Measurements from ENCODE around the gene TM7SF3. TPM values are rescaled to one million over a fixed set of nuclear protein-coding genes. Genes with fewer than 3 reads are reported as not detected.

TM7SF3 gene
- total and polyA plus RNA-seq, 2 donors (not counting 3 experiments of a cell fraction or from before 2014, with no cell fraction given), result 54.8 to 70.7 TPM

DNA sequence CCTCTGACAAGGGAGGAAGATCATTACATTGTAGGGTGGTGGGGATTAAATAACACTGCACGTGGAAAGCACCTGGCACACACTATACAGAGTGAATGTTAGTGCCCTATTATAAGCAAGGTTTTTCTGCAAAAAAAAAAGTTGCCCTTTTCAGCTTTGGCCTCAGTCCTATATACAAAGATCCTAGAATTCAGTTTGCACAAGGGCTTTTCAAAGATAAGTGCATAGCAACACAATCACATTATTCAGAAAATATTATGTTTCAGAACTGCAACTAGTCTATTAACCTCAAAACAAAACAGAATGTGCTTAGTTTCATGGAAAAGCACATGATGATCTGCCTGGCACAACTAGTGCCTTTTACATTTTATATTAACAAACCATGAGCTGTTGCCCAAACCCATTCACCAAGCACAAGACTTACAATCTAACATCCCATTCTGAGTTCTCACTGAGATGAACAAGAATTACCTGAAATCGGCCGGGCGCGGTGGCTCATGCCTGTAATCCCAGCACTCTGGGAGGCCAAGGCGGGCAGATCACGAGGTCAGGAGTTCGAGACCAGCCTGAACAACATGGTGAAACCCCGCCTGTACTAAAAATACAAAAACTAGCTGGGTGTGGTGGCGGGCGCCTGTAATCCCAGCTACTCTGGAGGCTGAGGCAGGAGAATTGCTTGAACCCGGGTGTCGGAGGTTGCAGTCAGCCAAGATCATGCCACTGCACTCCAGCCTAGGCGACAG lies 1.8 kb downstream of the TM7SF3 start:
- H3K36me3 ChIP-seq (ENCODE audit: control insufficient read depth in 2 of 2, extremely low read depth in 1 of 2, insufficient read depth in 2 of 2, low read length in 2 of 2), result peaks cover 0 to 3% of the 10 kb centered on the region in 2 experiments
- no peak overlapping the region for H2AFZ ChIP-seq (ENCODE audit: low read depth, low read length)
- peaks cover 11% of the 10 kb centered on the region for H3K4me1 ChIP-seq (ENCODE audit: control insufficient read depth, extremely low read depth, insufficient read depth, low read length)
- ChIA-PET CTCF (interaction anchor here (1.2 to 3.1 kb wide), 5 partner anchors 9 to 180 kb away, joined by 3 to 14 read pairs (median 6); partner anchors contain the start of gene ITPR2), POLR2A (interaction anchor here (0.7 kb wide), 1 partner anchor 245 kb away, joined by 5 read pairs; no protein-coding TSS in a partner anchor)
- H3K79me2 ChIP-seq (ENCODE audit: control insufficient read depth, insufficient read depth, low read length), result peaks cover 19% of the 10 kb centered on the region
- dilution Hi-C loops (cut with MboI; ENCODE audit: extremely low pct_ligation_motif_present, low sequenced_read_pairs) (no loop called here), intact Hi-C loops (cut with micrococcal nuclease) (loop anchor here (10.0 kb wide), 2 partner anchors 308 to 372 kb away; no protein-coding TSS in a partner anchor)
- BruUV-seq (replicated peaks), result no TSS peak
- no peaks in the 10 kb centered on the region for H4K20me1 ChIP-seq (replicated peaks; ENCODE audit: control insufficient read depth, extremely low read depth, insufficient read depth, low read length)
- H3K27me3 ChIP-seq (ENCODE audit: control insufficient read depth in 2 of 2, insufficient read depth in 2 of 2, low read length in 2 of 2), result no peaks in the 10 kb centered on the region
- H3K4me3 ChIP-seq (replicated peaks in 1 of 3; ENCODE audit: insufficient read depth in 1 of 3, low read depth in 1 of 3, low read length in 3 of 3), result no peak overlapping the region
- H3K9ac ChIP-seq (replicated peaks; ENCODE audit: extremely low read depth, insufficient read depth, low read length), result no peak overlapping the region
- no peak overlapping the region for H3K27ac ChIP-seq (ENCODE audit: insufficient read depth, low read depth, low read length)
- H3K4me2 ChIP-seq (ENCODE audit: insufficient read depth, low read length), result peak overlapping the region; percentile 18
- no peak for FAIRE-seq
- TF ChIP-seq FOS (IDR thresholded peaks at IDR 0.05; ENCODE audit: borderline replicate concordance, insufficient read depth, low read length), result no peak
- TF ChIP-seq, protein P1, sequence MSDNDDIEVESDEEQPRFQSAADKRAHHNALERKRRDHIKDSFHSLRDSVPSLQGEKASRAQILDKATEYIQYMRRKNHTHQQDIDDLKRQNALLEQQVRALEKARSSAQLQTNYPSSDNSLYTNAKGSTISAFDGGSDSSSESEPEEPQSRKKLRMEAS (IDR thresholded peaks at IDR 0.05; ENCODE audit: insufficient read depth, insufficient read length), result no peak
- no peaks in the 10 kb centered on the region for H3K9me3 ChIP-seq (replicated peaks; ENCODE audit: control insufficient read depth, insufficient read depth, low read length)
- DNase-seq (ENCODE audit: low read depth, low spot score), result no peak
- no peaks in the 10 kb centered on the region for H3K9me1 ChIP-seq (replicated peaks; ENCODE audit: control insufficient read depth, extremely low read depth, insufficient read depth, low read length)

DNA sequence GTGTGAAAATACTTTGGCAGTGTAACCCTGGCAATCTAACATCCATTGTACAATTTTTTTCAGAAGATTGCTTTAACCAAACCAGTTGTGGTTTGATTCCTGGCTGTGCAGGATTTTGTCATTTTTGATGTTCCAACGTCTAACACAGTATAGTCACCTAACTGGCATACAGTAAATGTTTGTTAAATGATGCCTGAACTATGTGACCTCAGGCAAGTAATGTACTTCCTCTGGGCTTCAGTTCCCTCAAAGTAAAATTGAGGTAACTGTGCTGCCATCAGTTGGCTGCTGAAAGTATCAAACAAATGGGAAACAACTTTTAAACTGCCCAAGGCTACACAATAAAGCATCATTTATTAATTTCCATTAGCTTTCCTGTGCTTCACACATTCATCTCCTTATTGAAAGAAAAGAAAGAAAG lies 4.3 kb downstream of the TM7SF3 start:
- dilution Hi-C loops (cut with MboI; ENCODE audit: extremely low pct_ligation_motif_present, low sequenced_read_pairs) (no loop called here), intact Hi-C loops (cut with micrococcal nuclease) (loop anchor here (10.0 kb wide), 2 partner anchors 305 to 375 kb away; no protein-coding TSS in a partner anchor)
- Histone ChIP-seq H3K9me3 (replicated peaks; ENCODE audit: control insufficient read depth, insufficient read depth, low read length) (no peaks in the 10 kb centered on the region), H3K27ac (ENCODE audit: insufficient read depth, low read depth, low read length) (no peak overlapping the region), H3K36me3 (ENCODE audit: control insufficient read depth in 2 of 2, extremely low read depth in 1 of 2, insufficient read depth in 2 of 2, low read length in 2 of 2) (peaks cover 0 to 3% of the 10 kb centered on the region in 2 experiments), H3K79me2 (ENCODE audit: control insufficient read depth, insufficient read depth, low read length) (peaks cover 23% of the 10 kb centered on the region), H3K4me3 (replicated peaks in 1 of 3; ENCODE audit: insufficient read depth in 1 of 3, low read depth in 1 of 3, low read length in 3 of 3) (no peak overlapping the region), H2AFZ (ENCODE audit: low read depth, low read length) (no peak overlapping the region), H3K27me3 (ENCODE audit: control insufficient read depth in 2 of 2, insufficient read depth in 2 of 2, low read length in 2 of 2) (no peaks in the 10 kb centered on the region), H3K4me2 (ENCODE audit: insufficient read depth, low read length) (no peak overlapping the region), H3K9ac (replicated peaks; ENCODE audit: extremely low read depth, insufficient read depth, low read length) (no peak overlapping the region), H3K9me1 (replicated peaks; ENCODE audit: control insufficient read depth, extremely low read depth, insufficient read depth, low read length) (no peaks in the 10 kb centered on the region), H3K4me1 (ENCODE audit: control insufficient read depth, extremely low read depth, insufficient read depth, low read length) (peaks cover 15% of the 10 kb centered on the region), H4K20me1 (replicated peaks; ENCODE audit: control insufficient read depth, extremely low read depth, insufficient read depth, low read length) (peaks cover 3% of the 10 kb centered on the region)
- TF ChIP-seq POLR2A (IDR thresholded peaks at IDR 0.05; ENCODE audit: low read depth, low read length), result no peak
- TF ChIP-seq, protein P1 (IDR thresholded peaks at IDR 0.05; ENCODE audit: insufficient read depth, insufficient read length), result no peak
- TF ChIP-seq POLR2AphosphoS5 (IDR thresholded peaks at IDR 0.05; ENCODE audit: insufficient read depth, low read depth, low read length), result no peak
- TF ChIP-seq, protein P2, sequence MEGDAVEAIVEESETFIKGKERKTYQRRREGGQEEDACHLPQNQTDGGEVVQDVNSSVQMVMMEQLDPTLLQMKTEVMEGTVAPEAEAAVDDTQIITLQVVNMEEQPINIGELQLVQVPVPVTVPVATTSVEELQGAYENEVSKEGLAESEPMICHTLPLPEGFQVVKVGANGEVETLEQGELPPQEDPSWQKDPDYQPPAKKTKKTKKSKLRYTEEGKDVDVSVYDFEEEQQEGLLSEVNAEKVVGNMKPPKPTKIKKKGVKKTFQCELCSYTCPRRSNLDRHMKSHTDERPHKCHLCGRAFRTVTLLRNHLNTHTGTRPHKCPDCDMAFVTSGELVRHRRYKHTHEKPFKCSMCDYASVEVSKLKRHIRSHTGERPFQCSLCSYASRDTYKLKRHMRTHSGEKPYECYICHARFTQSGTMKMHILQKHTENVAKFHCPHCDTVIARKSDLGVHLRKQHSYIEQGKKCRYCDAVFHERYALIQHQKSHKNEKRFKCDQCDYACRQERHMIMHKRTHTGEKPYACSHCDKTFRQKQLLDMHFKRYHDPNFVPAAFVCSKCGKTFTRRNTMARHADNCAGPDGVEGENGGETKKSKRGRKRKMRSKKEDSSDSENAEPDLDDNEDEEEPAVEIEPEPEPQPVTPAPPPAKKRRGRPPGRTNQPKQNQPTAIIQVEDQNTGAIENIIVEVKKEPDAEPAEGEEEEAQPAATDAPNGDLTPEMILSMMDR (IDR thresholded peaks at IDR 0.05; ENCODE audit: extremely low read depth in 1 of 2, insufficient read depth in 1 of 2, low read depth in 1 of 2, low read length in 2 of 2), result no peak
- no peak for TF ChIP-seq MYC (IDR thresholded peaks at IDR 0.05; ENCODE audit: low read depth, low read length)
- no peak for TF ChIP-seq EZH2 (IDR thresholded peaks at IDR 0.05; ENCODE audit: borderline replicate concordance, low read depth, low read length, severe bottlenecking)
- TF ChIP-seq GATA2 (IDR thresholded peaks at IDR 0.05; ENCODE audit: insufficient read depth, insufficient read length, low read depth, low read length), result no peak
- TF ChIP-seq JUN (IDR thresholded peaks at IDR 0.05; ENCODE audit: borderline replicate concordance, insufficient read depth, insufficient read length, low read depth), result no peak
- no peak for TF ChIP-seq FOS (IDR thresholded peaks at IDR 0.05; ENCODE audit: borderline replicate concordance, insufficient read depth, low read length)
- FAIRE-seq (no peak), DNase-seq (ENCODE audit: low read depth, low spot score) (peak; percentile 8)
- no TSS peak for BruUV-seq (replicated peaks)
- CTCF ChIA-PET, result interaction anchor here (1.6 to 3.6 kb wide), 2 partner anchors 13 to 297 kb away, joined by 5 to 14 read pairs; no protein-coding TSS in a partner anchor
- POLR2A ChIA-PET, result no interaction called here

All from endothelial cell of umbilical vein (primary cell).